Measurements from ENCODE around the gene GLUD2.

Gene GLUD2

GRCh38 chrX:121084903-121085611 lies 37.6 kb downstream of the GLUD2 start:
- no peak overlapping the region for H3K9ac ChIP-seq (ENCODE audit: low read depth, low read length, poor library complexity, severe bottlenecking)
- no peak overlapping the region for H3K4me2 ChIP-seq (ENCODE audit: low read depth, low read length, poor library complexity, severe bottlenecking)

GRCh38 chrX:121085612-121086010 lies 38.2 kb downstream of the GLUD2 start:
- TF ChIP-seq EZH2phosphoT487 (IDR thresholded peaks at IDR 0.05; ENCODE audit: borderline replicate concordance): no peak
- no peak for TF ChIP-seq CTCF (conservative IDR thresholded peaks at IDR 0.05; ENCODE audit: low read length)
- no peak overlapping the region for H3K4me3 ChIP-seq (ENCODE audit: low read length, poor library complexity, severe bottlenecking)
- H3K9ac ChIP-seq (ENCODE audit: low read depth, low read length, poor library complexity, severe bottlenecking): no peak overlapping the region
- H3K9me2 ChIP-seq (replicated peaks; ENCODE audit: low read depth, low read length): no peaks in the 10 kb centered on the region
- no peaks in the 10 kb centered on the region for H3K36me3 ChIP-seq (ENCODE audit: insufficient read depth, low read length)
- H3K27me3 ChIP-seq (ENCODE audit: insufficient read depth, low read length, poor library complexity, severe bottlenecking): no peaks in the 10 kb centered on the region
- no peaks in the 10 kb centered on the region for H3K9me3 ChIP-seq (ENCODE audit: insufficient read depth, low read depth, low read length)
- H3K4me1 ChIP-seq (ENCODE audit: insufficient read depth, low read length, poor library complexity, severe bottlenecking): no peaks in the 10 kb centered on the region
- no peak overlapping the region for H2AFZ ChIP-seq (ENCODE audit: low read length)
- no peaks in the 10 kb centered on the region for H4K20me1 ChIP-seq (ENCODE audit: insufficient read depth, low read length, poor library complexity, severe bottlenecking)
- H3K79me2 ChIP-seq (ENCODE audit: insufficient read depth, low read length): no peaks in the 10 kb centered on the region
- H3F3A ChIP-seq (ENCODE audit: low read depth): no peaks in the 10 kb centered on the region
- no peak overlapping the region for H3K4me2 ChIP-seq (ENCODE audit: low read depth, low read length, poor library complexity, severe bottlenecking)

More at GRCh38 chrX:121084903-121085611, 37.6 kb downstream of the GLUD2 start:
- no peaks in the 10 kb centered on the region for H3K9me2 ChIP-seq (replicated peaks; ENCODE audit: low read depth, low read length)
- no peaks in the 10 kb centered on the region for H3K36me3 ChIP-seq (ENCODE audit: insufficient read depth, low read length)
- no peaks in the 10 kb centered on the region for H3K79me2 ChIP-seq (ENCODE audit: insufficient read depth, low read length)
- no peak overlapping the region for H3K4me3 ChIP-seq (ENCODE audit: low read length, poor library complexity, severe bottlenecking)
- H3F3A ChIP-seq (ENCODE audit: low read depth): no peaks in the 10 kb centered on the region
- H2AFZ ChIP-seq (ENCODE audit: low read length): no peak overlapping the region
- no peaks in the 10 kb centered on the region for H3K27me3 ChIP-seq (ENCODE audit: insufficient read depth, low read length, poor library complexity, severe bottlenecking)
- no peaks in the 10 kb centered on the region for H3K4me1 ChIP-seq (ENCODE audit: insufficient read depth, low read length, poor library complexity, severe bottlenecking)
- no peaks in the 10 kb centered on the region for H3K9me3 ChIP-seq (ENCODE audit: insufficient read depth, low read depth, low read length)
- TF ChIP-seq CTCF (conservative IDR thresholded peaks at IDR 0.05; ENCODE audit: low read length) (no peak), EZH2phosphoT487 (IDR thresholded peaks at IDR 0.05; ENCODE audit: borderline replicate concordance) (no peak)
- H4K20me1 ChIP-seq (ENCODE audit: insufficient read depth, low read length, poor library complexity, severe bottlenecking): no peaks in the 10 kb centered on the region

GRCh38 chrX:121093011-121093410 lies 45.6 kb downstream of the GLUD2 start:
- H3K4me3 ChIP-seq (ENCODE audit: low read length, poor library complexity, severe bottlenecking): no peak overlapping the region
- H3K36me3 ChIP-seq (ENCODE audit: insufficient read depth, low read length): no peaks in the 10 kb centered on the region
- H3K79me2 ChIP-seq (ENCODE audit: insufficient read depth, low read length): no peaks in the 10 kb centered on the region
- no peaks in the 10 kb centered on the region for H4K20me1 ChIP-seq (ENCODE audit: insufficient read depth, low read length, poor library complexity, severe bottlenecking)
- H3K27me3 ChIP-seq (ENCODE audit: insufficient read depth, low read length, poor library complexity, severe bottlenecking): no peaks in the 10 kb centered on the region
- H3K4me1 ChIP-seq (ENCODE audit: insufficient read depth, low read length, poor library complexity, severe bottlenecking): no peaks in the 10 kb centered on the region
- H3K9me2 ChIP-seq (replicated peaks; ENCODE audit: low read depth, low read length): no peaks in the 10 kb centered on the region
- no peak overlapping the region for H3K4me2 ChIP-seq (ENCODE audit: low read depth, low read length, poor library complexity, severe bottlenecking)
- H3F3A ChIP-seq (ENCODE audit: low read depth): no peaks in the 10 kb centered on the region
- TF ChIP-seq EZH2phosphoT487 (IDR thresholded peaks at IDR 0.05; ENCODE audit: borderline replicate concordance) (no peak), CTCF (conservative IDR thresholded peaks at IDR 0.05; ENCODE audit: low read length) (no peak)
- H3K9me3 ChIP-seq (ENCODE audit: insufficient read depth, low read depth, low read length): no peaks in the 10 kb centered on the region
- H2AFZ ChIP-seq (ENCODE audit: low read length): no peak overlapping the region
- H3K9ac ChIP-seq (ENCODE audit: low read depth, low read length, poor library complexity, severe bottlenecking): no peak overlapping the region
